Activated CD4-positive, alpha-beta T cell treated with anti-CD3 and anti-CD28 coated beads, Interleukin-2, Interleukin-4, amounts not matched to agents 100 ng/mL and 50 ng/mL, durations not matched to agents 16 hours and 8 hours (primary cell): ENCODE measurements around the gene DUSP9.
"Not testable (repeated sequence)": the region's sequence is repeated elsewhere in the genome, so short reads cannot be mapped to it uniquely, and the experiment has no call there.

Experiments
- DNase-seq: peaks from one replicate; pipeline ENCODE4 v3.0.0-alpha.2; 2020; ENCODE audit warnings: low spot score

DUSP9 gene

GRCh38 chrX:153692611-153693156, 45.7 kb downstream of the DUSP9 start:
- no peak for DNase-seq

- no peak for DNase-seq
Observed at GRCh38 chrX:153693216-153694086, 46.4 kb downstream of the DUSP9 start.

- DNase-seq = not testable (repeated sequence)
Observed at GRCh38 chrX:153694256-153694655, 47.3 kb downstream of the DUSP9 start.

- no peak for DNase-seq
Observed at GRCh38 chrX:153694687-153695270, 47.8 kb downstream of the DUSP9 start.

GRCh38 chrX:153696100-153696499, 49.1 kb downstream of the DUSP9 start:
- DNase-seq = no peak

GRCh38 chrX:153696538-153696937, 49.5 kb downstream of the DUSP9 start:
- not testable (repeated sequence) for DNase-seq

GRCh38 chrX:153696986-153697722, 50.2 kb downstream of the DUSP9 start:
- DNase-seq = not testable (repeated sequence)

GRCh38 chrX:153697924-153698865, 51.2 kb downstream of the DUSP9 start:
- DNase-seq = no peak

GRCh38 chrX:153699210-153699783, 52.3 kb downstream of the DUSP9 start:
- not testable (repeated sequence) for DNase-seq

- not testable (repeated sequence) for DNase-seq
Observed at GRCh38 chrX:153699784-153700371, 52.9 kb downstream of the DUSP9 start.

- no peak for DNase-seq
Observed at GRCh38 chrX:153700376-153700945, 53.5 kb downstream of the DUSP9 start.
